Central memory CD8-positive, alpha-beta T cell (primary cell): ENCODE data around the gene CNNM2.
"Not testable (repeated sequence)": the region's sequence is repeated elsewhere in the genome, so short reads cannot be mapped to it uniquely, and the experiment has no call there.

Experiments used
- ATAC-seq: fragments of 150-1000 bp; cut with Tn5 transposase; replicated peaks from 2 replicates; pipeline ENCODE4 v1.10.0; 2022; ENCODE audit warnings: mild to moderate bottlenecking, moderate FRiP score, moderate number of reproducible peaks; ENCODE audit not compliant: poor library complexity, severe bottlenecking; ENCODE audit errors: extremely low read depth
- DNase-seq, 2 donors: peaks; one replicate each; pipeline ENCODE4 v3.0.0; 2021; ENCODE audit warnings: low spot score in 2 of 2
- H3K27ac Mint-ChIP-seq: one replicate; pipeline ENCODE4 v1.8.0; 2022; ENCODE audit warnings: low read depth, mild to moderate bottlenecking, moderate library complexity, mixed read lengths
- H3K27me3 Mint-ChIP-seq: one replicate; pipeline ENCODE4 v1.8.0; 2022; ENCODE audit warnings: mixed read lengths
- H3K36me3 Mint-ChIP-seq: one replicate; pipeline ENCODE4 v1.8.0; 2022; ENCODE audit warnings: mild to moderate bottlenecking, moderate library complexity, mixed read lengths; ENCODE audit not compliant: insufficient read depth
- H3K4me1 Mint-ChIP-seq: one replicate; pipeline ENCODE4 v1.8.0; 2022; ENCODE audit warnings: mixed read lengths
- H3K4me3 Mint-ChIP-seq: one replicate; pipeline ENCODE4 v1.8.0; 2022; ENCODE audit warnings: mild to moderate bottlenecking, moderate library complexity, mixed read lengths
- H3K9me3 Mint-ChIP-seq: one replicate; pipeline ENCODE4 v1.8.0; 2022; ENCODE audit warnings: mixed read lengths

CNNM2 gene

GRCh38 chr10:103135168-103135567 is 217.1 kb downstream of the CNNM2 start:
- H3K9me3 Mint-ChIP-seq, H3K27ac Mint-ChIP-seq, H3K27me3 Mint-ChIP-seq, DNase-seq, H3K4me1 Mint-ChIP-seq, H3K4me3 Mint-ChIP-seq, ATAC-seq: not testable (repeated sequence)
- H3K36me3 Mint-ChIP-seq: peaks cover 15% of the 10 kb centered on the region

GRCh38 chr10:103139803-103140202 is 221.7 kb downstream of the CNNM2 start:
- H3K4me1 Mint-ChIP-seq: peaks cover 7% of the 10 kb centered on the region
- H3K4me3 Mint-ChIP-seq: no peak overlapping the region
- DNase-seq (no peak), ATAC-seq (no peak)
- H3K27me3 Mint-ChIP-seq: no peaks in the 10 kb centered on the region
- H3K9me3 Mint-ChIP-seq: no peaks in the 10 kb centered on the region
- H3K36me3 Mint-ChIP-seq: peaks cover 13% of the 10 kb centered on the region
- H3K27ac Mint-ChIP-seq: no peak overlapping the region
